Neural crest cell (in vitro differentiated cells): ENCODE measurements around the gene FAM53C. TPM values are rescaled to one million over a fixed set of nuclear protein-coding genes. Genes with fewer than 3 reads are reported as not detected.

ENCODE experiments used
- DNase-seq: peaks from one replicate; pipeline ENCODE4 v3.0.0; 2021; ENCODE audit warnings: low read depth, mixed read lengths, low spot score
- H3K27ac Mint-ChIP-seq: one replicate; pipeline ENCODE4 v1.8.0; 2021; ENCODE audit warnings: mild to moderate bottlenecking, mixed read lengths; ENCODE audit not compliant: unreplicated experiment
- H3K27me3 Mint-ChIP-seq: 2 replicates; pipeline ENCODE4 v1.8.0; 2021; ENCODE audit warnings: low read depth, mild to moderate bottlenecking, mixed read lengths
- H3K36me3 Mint-ChIP-seq: 2 replicates; pipeline ENCODE4 v1.8.0; 2021; ENCODE audit warnings: low read depth, mild to moderate bottlenecking, mixed read lengths
- H3K4me1 Mint-ChIP-seq: 2 replicates; pipeline ENCODE4 v1.8.0; 2021; ENCODE audit warnings: mixed read lengths
- H3K4me3 Mint-ChIP-seq: one replicate; pipeline ENCODE4 v1.8.0; 2021; ENCODE audit warnings: mild to moderate bottlenecking, mixed read lengths
- H3K9me3 Mint-ChIP-seq: 2 replicates; pipeline ENCODE4 v1.8.0; 2021; ENCODE audit warnings: mixed read lengths
- CTCF ChIP-seq: fragments of 200-600 bp; sonication (generic); conservative IDR thresholded peaks from 2 replicates; pipeline ENCODE4 v1.5.0; 2021; ENCODE audit warnings: antibody characterized with exemption, mild to moderate bottlenecking
- total RNA-seq: library from RNA; stranded (reverse); gene quantifications from 2 replicates; pipeline ENCODE4 v1.2.1, GENCODE V29; 2021

Gene FAM53C
- total RNA-seq, 1 donor from 2014 or later: 66.8 TPM

GRCh38 chr5:138344887-138345622 lies 7.0 kb downstream of the FAM53C start:
- Mint-ChIP-seq H3K36me3 (peaks cover 26% of the 10 kb centered on the region), H3K4me1 (peaks cover 18% of the 10 kb centered on the region), H3K4me3 (no peak overlapping the region), H3K9me3 (no peaks in the 10 kb centered on the region), H3K27ac (no peak overlapping the region), H3K27me3 (no peaks in the 10 kb centered on the region)
- no peak for DNase-seq
- no peak for TF ChIP-seq CTCF

- no peaks in the 10 kb centered on the region for H3K27me3 Mint-ChIP-seq
- H3K4me1 Mint-ChIP-seq: no peaks in the 10 kb centered on the region
- peaks cover 12% of the 10 kb centered on the region for H3K9me3 Mint-ChIP-seq
- DNase-seq: no peak
- no peak for TF ChIP-seq CTCF
- peaks cover 35% of the 10 kb centered on the region for H3K36me3 Mint-ChIP-seq
- H3K27ac Mint-ChIP-seq: no peak overlapping the region
- peak overlapping the region; percentile 65 for H3K4me3 Mint-ChIP-seq
Measured at GRCh38 chr5:138346889-138347288, 8.8 kb downstream of the FAM53C start.

GRCh38 chr5:138349852-138350562 lies 11.9 kb downstream of the FAM53C start:
- Mint-ChIP-seq H3K4me3 (peak overlapping the region; percentile 88), H3K4me1 (peaks cover 16% of the 10 kb centered on the region), H3K9me3 (peaks cover 15% of the 10 kb centered on the region), H3K27ac (no peak overlapping the region), H3K27me3 (no peaks in the 10 kb centered on the region), H3K36me3 (peaks cover 33% of the 10 kb centered on the region)
- no peak for DNase-seq
- TF ChIP-seq CTCF: no peak

- TF ChIP-seq CTCF: no peak
- peak overlapping the region; percentile 88 for H3K4me3 Mint-ChIP-seq
- no peaks in the 10 kb centered on the region for H3K27me3 Mint-ChIP-seq
- peaks cover 32% of the 10 kb centered on the region for H3K36me3 Mint-ChIP-seq
- DNase-seq: no peak
- no peak overlapping the region for H3K27ac Mint-ChIP-seq
- peaks cover 15% of the 10 kb centered on the region for H3K9me3 Mint-ChIP-seq
- H3K4me1 Mint-ChIP-seq: peaks cover 21% of the 10 kb centered on the region
Measured at GRCh38 chr5:138350563-138350890, 12.5 kb downstream of the FAM53C start.

GRCh38 chr5:138351056-138351455 lies 13.0 kb downstream of the FAM53C start:
- TF ChIP-seq CTCF: no peak
- Mint-ChIP-seq H3K9me3 (peaks cover 15% of the 10 kb centered on the region), H3K27ac (no peak overlapping the region), H3K4me3 (peak overlapping the region; percentile 88), H3K27me3 (no peaks in the 10 kb centered on the region), H3K36me3 (peaks cover 27% of the 10 kb centered on the region), H3K4me1 (peaks cover 24% of the 10 kb centered on the region)
- no peak for DNase-seq
